GM12878 (cell line): ENCODE data around the gene DIAPH1.

Experiments used
- ASH2L ChIP-seq: fragments of 300-600, 200-600 bp; sonication (generic); IDR thresholded peaks from 2 replicates; pipeline ENCODE4 v1.6.1; 2017; ENCODE audit warnings: low read depth, mild to moderate bottlenecking, borderline replicate concordance
- CHD4 ChIP-seq: fragments of 200-600 bp; sonication (generic); IDR thresholded peaks from 2 replicates; pipeline ENCODE4 v1.6.1; 2016; ENCODE audit warnings: mild to moderate bottlenecking
- CREB1 ChIP-seq: IDR thresholded peaks from 2 replicates; pipeline ENCODE4 v1.6.1; 2012; ENCODE audit warnings: low read depth, mild to moderate bottlenecking, inconsistent platforms
- EZH2 ChIP-seq: IDR thresholded peaks from 2 replicates; pipeline ENCODE4 v1.6.1; 2012; ENCODE audit warnings: low read depth, mild to moderate bottlenecking, control low read depth, inconsistent platforms, low read length, borderline replicate concordance; ENCODE audit not compliant: control insufficient read depth
- MTA3 ChIP-seq: IDR thresholded peaks from 2 replicates; pipeline ENCODE4 v1.6.1; 2012; ENCODE audit warnings: low read length, inconsistent platforms, borderline replicate concordance
- MYC ChIP-seq: IDR thresholded peaks from 2 replicates; pipeline ENCODE4 v1.6.1; 2011; ENCODE audit warnings: mild to moderate bottlenecking, low read length, moderate library complexity, inconsistent platforms; ENCODE audit not compliant: insufficient read depth, insufficient replicate concordance, insufficient read length, severe bottlenecking
- TAF1 ChIP-seq: IDR thresholded peaks from 2 replicates; pipeline ENCODE4 v1.6.1; 2011; ENCODE audit warnings: mild to moderate bottlenecking, low read depth, low read length, borderline replicate concordance
- TF ChIP-seq, protein P1 (sequence below), 3 experiments: IDR thresholded peaks in 2 of 3; conservative IDR thresholded peaks in 1 of 3; 2 replicates each; pipeline ENCODE4 v1.5.1; 2011; ENCODE audit warnings: low read depth in 3 of 3, low read length in 3 of 3, mild to moderate bottlenecking in 3 of 3, control low read depth in 2 of 3, moderate library complexity in 2 of 3, inconsistent platforms in 1 of 3, mixed read lengths in 1 of 3; ENCODE audit not compliant: control insufficient read depth in 2 of 3, insufficient read depth in 1 of 3; ENCODE audit errors: extremely low read depth in 1 of 3
- TF ChIP-seq, protein P2 (sequence below): fragments of 150-350 bp; IDR thresholded peaks from 2 replicates; pipeline ENCODE4 v1.6.1; 2016; ENCODE audit warnings: low read depth, low read length
- TF ChIP-seq, protein P3 (sequence below): IDR thresholded peaks from 2 replicates; pipeline ENCODE4 v1.6.1; 2012; ENCODE audit warnings: low read depth, low read length, improper control_type of control experiment

DNA sequence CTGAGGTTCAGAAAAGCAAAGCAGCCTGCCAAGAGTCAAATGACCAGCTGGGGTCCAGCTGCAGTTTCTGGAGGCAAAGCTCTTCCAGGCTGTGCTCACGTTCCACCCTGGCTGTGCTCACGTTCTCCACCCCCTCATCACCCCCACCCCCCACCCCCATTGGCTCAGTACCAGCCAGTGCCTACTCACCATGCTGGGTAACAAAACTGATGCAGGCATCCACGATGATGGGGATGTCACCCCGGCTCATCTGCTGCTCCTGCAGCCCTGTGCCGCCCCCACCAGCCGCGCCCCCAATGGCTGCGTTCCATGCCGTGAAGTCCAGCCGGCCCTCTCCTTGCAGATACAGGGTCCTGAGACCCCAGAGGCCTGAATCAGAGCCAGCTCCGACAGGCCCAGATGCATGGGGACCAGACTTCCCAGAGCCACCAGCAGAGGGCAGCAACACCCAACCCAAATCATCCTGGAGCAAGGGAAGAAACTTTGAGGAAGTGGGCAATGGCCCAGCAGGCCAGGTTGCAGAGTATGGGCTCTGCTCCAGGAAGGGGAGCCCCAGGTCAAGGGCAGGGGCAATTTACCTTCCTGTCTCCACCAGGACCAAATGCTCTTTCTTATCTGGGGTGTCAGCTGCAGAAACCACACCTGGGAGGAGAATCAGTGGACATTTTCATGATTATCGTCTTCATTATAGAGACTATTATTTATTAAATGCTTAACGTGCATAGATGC, 46.1 kb upstream of the DIAPH1 start:
- TF ChIP-seq, protein P1, sequence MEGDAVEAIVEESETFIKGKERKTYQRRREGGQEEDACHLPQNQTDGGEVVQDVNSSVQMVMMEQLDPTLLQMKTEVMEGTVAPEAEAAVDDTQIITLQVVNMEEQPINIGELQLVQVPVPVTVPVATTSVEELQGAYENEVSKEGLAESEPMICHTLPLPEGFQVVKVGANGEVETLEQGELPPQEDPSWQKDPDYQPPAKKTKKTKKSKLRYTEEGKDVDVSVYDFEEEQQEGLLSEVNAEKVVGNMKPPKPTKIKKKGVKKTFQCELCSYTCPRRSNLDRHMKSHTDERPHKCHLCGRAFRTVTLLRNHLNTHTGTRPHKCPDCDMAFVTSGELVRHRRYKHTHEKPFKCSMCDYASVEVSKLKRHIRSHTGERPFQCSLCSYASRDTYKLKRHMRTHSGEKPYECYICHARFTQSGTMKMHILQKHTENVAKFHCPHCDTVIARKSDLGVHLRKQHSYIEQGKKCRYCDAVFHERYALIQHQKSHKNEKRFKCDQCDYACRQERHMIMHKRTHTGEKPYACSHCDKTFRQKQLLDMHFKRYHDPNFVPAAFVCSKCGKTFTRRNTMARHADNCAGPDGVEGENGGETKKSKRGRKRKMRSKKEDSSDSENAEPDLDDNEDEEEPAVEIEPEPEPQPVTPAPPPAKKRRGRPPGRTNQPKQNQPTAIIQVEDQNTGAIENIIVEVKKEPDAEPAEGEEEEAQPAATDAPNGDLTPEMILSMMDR (IDR thresholded peaks at IDR 0.05 in 2 of 3, conservative IDR thresholded peaks at IDR 0.05 in 1 of 3; ENCODE audit: control insufficient read depth in 2 of 3, extremely low read depth in 1 of 3, insufficient read depth in 1 of 3, low read depth in 3 of 3, low read length in 3 of 3) = peak; percentile 92 to 96 (median 94)
- TF ChIP-seq CREB1 (no peak), EZH2 (no peak), MYC (no peak), TAF1 (no peak), CHD4 (no peak), ASH2L (no peak), MTA3 (no peak)
- TF ChIP-seq, protein P2, sequence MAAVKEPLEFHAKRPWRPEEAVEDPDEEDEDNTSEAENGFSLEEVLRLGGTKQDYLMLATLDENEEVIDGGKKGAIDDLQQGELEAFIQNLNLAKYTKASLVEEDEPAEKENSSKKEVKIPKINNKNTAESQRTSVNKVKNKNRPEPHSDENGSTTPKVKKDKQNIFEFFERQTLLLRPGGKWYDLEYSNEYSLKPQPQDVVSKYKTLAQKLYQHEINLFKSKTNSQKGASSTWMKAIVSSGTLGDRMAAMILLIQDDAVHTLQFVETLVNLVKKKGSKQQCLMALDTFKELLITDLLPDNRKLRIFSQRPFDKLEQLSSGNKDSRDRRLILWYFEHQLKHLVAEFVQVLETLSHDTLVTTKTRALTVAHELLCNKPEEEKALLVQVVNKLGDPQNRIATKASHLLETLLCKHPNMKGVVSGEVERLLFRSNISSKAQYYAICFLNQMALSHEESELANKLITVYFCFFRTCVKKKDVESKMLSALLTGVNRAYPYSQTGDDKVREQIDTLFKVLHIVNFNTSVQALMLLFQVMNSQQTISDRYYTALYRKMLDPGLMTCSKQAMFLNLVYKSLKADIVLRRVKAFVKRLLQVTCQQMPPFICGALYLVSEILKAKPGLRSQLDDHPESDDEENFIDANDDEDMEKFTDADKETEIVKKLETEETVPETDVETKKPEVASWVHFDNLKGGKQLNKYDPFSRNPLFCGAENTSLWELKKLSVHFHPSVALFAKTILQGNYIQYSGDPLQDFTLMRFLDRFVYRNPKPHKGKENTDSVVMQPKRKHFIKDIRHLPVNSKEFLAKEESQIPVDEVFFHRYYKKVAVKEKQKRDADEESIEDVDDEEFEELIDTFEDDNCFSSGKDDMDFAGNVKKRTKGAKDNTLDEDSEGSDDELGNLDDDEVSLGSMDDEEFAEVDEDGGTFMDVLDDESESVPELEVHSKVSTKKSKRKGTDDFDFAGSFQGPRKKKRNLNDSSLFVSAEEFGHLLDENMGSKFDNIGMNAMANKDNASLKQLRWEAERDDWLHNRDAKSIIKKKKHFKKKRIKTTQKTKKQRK = no peak
- TF ChIP-seq, protein P3, sequence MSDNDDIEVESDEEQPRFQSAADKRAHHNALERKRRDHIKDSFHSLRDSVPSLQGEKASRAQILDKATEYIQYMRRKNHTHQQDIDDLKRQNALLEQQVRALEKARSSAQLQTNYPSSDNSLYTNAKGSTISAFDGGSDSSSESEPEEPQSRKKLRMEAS = no peak
